Posterior vena cava (tissue), 2 donors: ENCODE results near the gene FUT2. TPM values are rescaled to one million over a fixed set of nuclear protein-coding genes. Genes with fewer than 3 reads are reported as not detected.
A peak's percentile ranks its signal among the peaks of the same experiment; 100 is the strongest.
"Not testable (repeated sequence)": the region's sequence is repeated elsewhere in the genome, so short reads cannot be mapped to it uniquely, and the experiment has no call there.

Source experiments
- DNase-seq: peaks from one replicate; pipeline ENCODE4 v3.0.0-alpha.2; 2020; ENCODE audit warnings: low spot score
- intact Hi-C, 2 donors: fragments of 100-400 bp; cut with DNase I; formaldehyde crosslinking; loops; one replicate each; pipeline versions ENCODE4 v1.14.1 to v1.14.2; 2022 to 2023
- total RNA-seq, 2 donors: library from RNA; stranded (reverse); fragmentation: NEBNext Ultra II Directional; extraction: Animal tissue kit (Norgen Biotek cat#: 25700); gene quantifications; one replicate each; pipeline ENCODE4 v1.2.1, GENCODE V29; 2021
- donor health status: DM: yes; HTN: yes; CAD: no.
- donor health status: DM: yes; HTN: yes; CAD: no.

FUT2 gene
- total RNA-seq, 2 donors from 2014 or later = not detected

DNA sequence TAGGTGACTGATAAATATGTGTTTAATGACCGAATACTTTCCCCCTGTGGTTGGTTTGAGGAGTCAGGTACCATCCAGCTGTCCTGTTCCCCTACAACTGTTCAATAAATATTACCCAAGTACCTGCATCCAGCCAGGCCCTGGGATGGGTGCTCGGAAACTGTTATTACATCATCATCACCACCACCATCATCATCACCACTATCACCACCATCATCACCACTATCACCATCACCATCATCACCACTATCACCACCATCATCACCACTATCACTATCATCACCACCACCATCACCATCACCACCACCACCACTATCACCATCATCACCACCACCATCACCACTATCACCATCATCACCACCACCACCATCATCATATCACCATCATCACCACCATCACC is 27.0 kb upstream of the FUT2 start:
- no peak for DNase-seq
- intact Hi-C loops = no loop called here

DNA sequence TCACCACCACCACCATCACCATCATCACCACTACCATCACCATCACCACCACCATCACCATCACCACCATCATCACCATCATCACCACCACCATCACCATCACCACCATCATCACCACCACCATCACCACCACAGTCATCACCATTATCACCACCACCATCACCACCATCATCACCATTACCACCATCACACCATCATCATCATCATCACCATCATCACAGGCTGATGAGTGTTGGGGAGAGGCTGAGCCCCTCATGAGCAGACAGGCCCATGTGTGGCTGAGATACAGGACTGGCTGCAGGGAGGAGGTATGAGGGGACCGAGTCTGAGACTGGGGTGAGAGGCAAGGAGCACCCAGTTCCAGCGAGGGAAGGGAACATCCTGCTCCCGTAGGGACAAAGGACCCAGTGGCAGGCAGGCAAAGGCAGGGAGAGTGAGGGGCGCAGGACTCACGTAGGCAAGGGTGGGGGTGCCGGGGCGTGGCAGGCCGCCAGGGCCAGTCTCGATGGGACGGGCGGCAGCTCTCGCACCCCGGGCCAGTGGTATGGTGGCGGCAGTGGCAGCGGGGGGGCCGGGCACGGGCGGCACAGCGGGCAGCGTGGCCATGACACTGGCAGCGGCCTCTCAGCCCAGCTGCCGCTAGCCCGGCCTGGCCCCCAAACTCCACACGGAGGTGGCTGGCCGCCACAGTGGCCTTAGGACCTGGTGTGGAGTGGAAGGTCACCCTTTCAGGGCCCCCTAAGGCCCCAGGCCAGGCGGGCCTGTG is 25.7 kb upstream of the FUT2 start:
- DNase-seq = no peak

DNA sequence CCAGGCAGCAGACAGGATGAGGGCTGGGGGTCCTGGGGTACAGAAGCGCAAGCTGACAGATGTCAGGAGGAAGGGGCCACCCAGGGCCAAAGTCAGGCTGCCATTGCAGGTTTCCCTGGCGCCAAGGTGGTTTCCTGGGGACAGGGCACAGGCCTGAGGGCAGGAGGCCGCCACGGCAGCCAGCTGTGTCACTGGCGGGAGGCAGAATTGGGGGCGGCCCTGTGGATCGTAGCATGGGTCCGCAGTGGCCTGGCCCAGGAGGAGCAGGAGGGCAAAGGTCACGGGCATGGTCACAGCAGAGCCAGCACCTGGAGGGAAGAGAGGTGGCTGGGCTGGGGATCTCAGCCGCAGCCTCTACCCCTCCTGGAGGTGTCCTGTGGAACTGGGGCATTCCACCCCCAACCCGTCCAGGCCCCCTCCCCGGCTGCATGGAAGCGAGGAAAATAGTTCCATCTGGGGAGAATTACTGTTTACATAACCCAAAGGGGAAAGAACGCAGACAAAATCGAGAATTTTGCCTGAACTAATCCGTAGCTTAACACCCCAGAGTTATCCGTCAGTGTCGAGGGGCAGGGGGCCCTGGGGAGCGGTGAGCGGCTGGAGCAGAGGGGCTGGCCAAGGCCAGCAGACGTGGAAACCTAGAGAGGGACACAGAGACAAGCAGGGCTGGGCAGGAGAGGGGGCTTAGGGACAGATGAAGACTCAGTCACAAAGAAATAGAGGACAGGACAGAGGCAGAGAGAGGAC is 24.9 kb upstream of the FUT2 start:
- intact Hi-C loops = loop anchor here in 1 of 2 donors (10.0 kb wide), 1 partner anchor 164 kb away; the partner anchor contains the start of gene HSD17B14
- no peak for DNase-seq

More for the DNA sequence above, 25.7 kb upstream of the FUT2 start:
- intact Hi-C loops = loop anchor here in 1 of 2 donors (10.0 kb wide), 1 partner anchor 165 kb away; the partner anchor contains the start of gene HSD17B14

DNA sequence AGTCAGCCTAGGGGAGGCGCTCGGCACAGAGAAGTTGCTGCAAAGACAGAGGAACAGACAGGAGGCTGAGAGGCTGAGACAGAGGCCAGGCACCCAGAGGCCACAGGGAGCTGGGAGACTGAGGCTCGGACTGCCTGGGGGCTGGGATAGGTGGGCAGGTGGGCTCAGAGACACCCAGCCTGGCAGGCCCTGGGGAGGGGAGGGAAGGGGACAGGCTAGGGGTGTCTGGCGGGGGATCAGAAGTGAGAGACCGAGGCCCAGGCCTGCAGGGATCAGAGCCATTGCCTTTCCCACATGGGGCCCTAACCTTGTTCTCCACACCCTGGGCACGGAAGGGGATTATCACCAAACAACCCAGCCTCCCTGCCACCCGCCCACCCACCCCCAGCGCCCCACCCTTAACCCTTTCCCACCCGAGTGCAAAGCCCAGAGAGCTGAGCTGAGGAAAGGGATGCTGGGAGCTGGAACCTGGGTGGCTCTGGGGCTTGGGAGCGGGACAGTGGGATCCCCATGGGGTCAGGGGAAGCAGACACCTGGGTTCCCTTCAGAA is 24.2 kb upstream of the FUT2 start:
- intact Hi-C loops = loop anchor here in 1 of 2 donors (10.0 kb wide), 1 partner anchor 163 kb away; the partner anchor contains the start of gene HSD17B14
- DNase-seq = no peak

GRCh38 chr19:48672994-48673393 is 22.8 kb upstream of the FUT2 start, which contains the start of gene NTN5:
Gene NTN5, minus strand, starts transcription at chr19:48673017. Its CDS starts 2,031 bp downstream, at chr19:48670986.
- intact Hi-C loops = loop anchor here in 1 of 2 donors (10.0 kb wide), 1 partner anchor 162 kb away; the partner anchor contains the start of gene HSD17B14

DNA sequence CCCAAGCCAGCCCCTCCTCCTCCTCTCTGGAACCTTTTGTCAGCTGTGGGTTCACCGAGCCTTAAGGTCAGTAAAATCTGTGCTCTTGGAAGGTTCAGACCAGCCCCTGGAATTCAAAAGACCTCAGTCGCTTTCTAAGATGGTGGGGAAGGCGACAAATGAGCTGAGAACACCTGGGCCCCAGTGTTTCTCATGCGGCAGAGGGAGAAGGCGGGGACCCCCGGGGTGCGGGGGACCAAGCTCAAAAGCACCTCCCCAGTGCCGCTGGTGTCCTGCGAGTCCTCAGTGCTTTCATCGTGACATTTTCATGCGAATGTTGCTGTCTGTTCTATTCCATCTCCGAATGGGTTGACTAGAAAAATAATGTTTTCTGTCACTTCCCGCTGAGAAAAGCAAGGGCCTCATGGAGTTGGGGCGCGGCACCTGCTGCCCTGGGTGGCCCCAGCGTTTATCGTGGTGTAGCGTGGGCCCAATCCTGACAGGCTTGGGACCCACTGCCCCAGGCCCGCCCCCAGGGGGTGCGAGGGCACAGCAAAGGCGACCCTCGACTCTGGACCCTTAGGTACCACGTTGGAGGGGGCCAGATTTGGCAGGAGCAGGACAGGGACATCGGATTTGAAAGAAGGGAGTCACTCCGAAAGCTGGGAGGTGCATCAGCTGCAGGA is 22.2 kb upstream of the FUT2 start:
- DNase-seq = no peak
- intact Hi-C loops = loop anchor here in 1 of 2 donors (10.0 kb wide), 1 partner anchor 161 kb away; the partner anchor contains the start of gene HSD17B14

More at GRCh38 chr19:48672994-48673393, 22.8 kb upstream of the FUT2 start, which contains the start of gene NTN5:
- no peak for DNase-seq

DNA sequence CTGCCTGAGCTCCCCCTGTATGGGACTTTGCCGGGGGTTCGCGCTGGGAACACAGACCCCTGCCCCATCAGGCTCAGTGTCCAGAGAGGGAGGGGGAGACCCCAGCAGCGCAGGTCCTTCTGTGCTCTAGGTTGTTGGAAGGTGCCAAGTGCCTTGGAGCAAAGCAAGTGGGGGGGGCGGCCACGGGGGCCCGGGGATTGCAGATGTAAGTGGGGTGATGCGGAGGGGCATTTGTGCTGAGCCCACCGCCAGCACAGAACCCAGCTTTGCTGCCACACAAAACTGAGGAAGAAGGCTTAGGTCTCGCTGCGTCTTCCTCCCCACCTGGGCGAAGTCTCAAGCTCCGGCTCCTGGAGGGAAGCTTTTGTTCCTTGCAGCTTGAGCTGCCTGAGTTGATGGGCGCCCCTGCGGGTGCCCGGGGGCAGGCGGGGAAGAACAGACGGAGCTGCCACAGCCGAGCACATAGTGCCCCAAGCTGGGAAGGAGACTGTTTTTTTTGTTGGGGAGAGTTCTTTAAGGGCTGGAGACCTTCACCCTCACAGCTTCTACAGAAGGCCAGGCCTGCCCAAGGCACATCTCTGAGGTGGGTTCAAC is 21.5 kb upstream of the FUT2 start:
- intact Hi-C loops = loop anchor here in 1 of 2 donors (10.0 kb wide), 1 partner anchor 160 kb away; the partner anchor contains the start of gene HSD17B14
- no peak for DNase-seq

GRCh38 chr19:48674921-48675824 is 20.6 kb upstream of the FUT2 start:
- DNase-seq = peak; percentile 92
- intact Hi-C loops = loop anchor here in 1 of 2 donors (10.0 kb wide), 1 partner anchor 160 kb away; the partner anchor contains the start of gene HSD17B14

GRCh38 chr19:48676487-48676886 is 19.3 kb upstream of the FUT2 start:
- no peak for DNase-seq
- intact Hi-C loops = loop anchor here in 1 of 2 donors (10.0 kb wide), 1 partner anchor 158 kb away; the partner anchor contains the start of gene HSD17B14

- intact Hi-C loops = loop anchor here in 1 of 2 donors (10.0 kb wide), 1 partner anchor 158 kb away; the partner anchor contains the start of gene HSD17B14
- DNase-seq = no peak
Observed at GRCh38 chr19:48676887-48677286, 18.9 kb upstream of the FUT2 start.

DNA sequence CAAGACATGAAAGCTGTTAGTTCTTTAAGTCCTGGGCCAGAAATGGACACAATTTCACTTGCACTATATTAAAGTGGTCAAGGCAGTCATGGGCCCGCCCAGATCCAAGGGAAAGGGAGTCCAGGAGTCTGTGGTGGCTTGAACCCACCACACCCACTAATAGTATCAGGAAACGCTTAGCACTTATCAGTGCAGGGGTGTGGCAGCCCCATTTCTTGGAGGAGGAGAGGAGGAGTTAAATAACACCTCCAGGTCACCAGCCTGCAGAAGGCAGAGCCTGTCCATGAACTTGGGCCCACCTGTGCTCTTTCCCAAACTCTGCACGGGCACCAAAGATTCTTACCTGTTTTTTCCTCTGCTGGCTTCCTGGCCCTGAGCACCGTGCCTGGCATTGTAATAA is 17.6 kb upstream of the FUT2 start:
- intact Hi-C loops = loop anchor here in 1 of 2 donors (10.0 kb wide), 1 partner anchor 157 kb away; the partner anchor contains the start of gene HSD17B14
- DNase-seq = no peak

- intact Hi-C loops, DNase-seq: not testable (repeated sequence)
Observed at GRCh38 chr19:48680006-48680405, 15.8 kb upstream of the FUT2 start.

DNA sequence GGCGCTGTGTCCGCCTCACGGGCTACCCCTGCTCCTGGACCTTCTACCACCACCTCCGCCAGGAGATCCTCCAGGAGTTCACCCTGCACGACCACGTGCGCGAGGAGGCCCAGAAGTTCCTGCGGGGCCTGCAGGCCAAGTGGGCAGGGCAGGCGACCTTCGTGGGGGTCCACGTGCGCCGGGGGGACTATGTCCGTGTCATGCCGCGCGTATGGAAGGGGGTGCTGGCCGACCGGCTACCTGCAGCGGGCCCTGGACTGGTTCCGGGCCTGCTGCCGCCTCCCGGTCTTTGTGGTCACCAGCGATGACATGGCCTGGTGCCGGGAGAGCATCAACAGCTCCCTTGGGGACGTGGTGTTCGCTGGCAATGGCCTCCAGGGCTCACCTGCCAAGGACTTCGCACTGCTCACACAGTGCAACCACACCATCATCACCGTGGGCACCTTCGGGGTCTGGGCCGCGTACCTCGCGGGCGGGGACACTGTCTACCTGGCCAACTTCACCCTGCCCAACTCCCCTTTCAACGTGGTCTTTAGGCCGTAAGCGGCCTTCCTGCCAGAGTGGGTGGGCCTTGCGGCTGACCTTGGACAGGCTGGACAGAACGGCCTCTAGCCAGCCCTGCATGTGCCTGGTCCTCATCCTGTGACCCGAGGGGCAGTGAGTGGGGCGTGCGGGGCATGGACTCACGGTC is 15.2 kb upstream of the FUT2 start:
- no peak for DNase-seq
- intact Hi-C loops = no loop called here

DNA sequence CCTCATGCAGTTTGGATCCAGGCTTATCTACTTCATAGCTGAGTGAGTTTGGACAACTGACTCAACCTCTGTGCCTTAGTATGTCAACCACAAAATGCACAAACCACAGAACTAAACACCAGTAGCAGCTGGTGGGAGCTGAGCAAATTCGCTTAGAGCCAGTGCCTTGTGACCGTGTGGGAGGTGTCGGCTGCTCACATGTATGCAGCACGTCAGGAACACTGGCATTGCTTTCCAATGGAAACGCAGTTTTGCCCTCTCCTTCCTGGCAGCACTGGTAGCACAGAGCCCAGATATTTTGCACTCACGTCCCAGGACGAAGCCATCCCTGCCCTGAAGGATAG is 14.7 kb upstream of the FUT2 start:
- DNase-seq = no peak
- intact Hi-C loops = no loop called here

DNA sequence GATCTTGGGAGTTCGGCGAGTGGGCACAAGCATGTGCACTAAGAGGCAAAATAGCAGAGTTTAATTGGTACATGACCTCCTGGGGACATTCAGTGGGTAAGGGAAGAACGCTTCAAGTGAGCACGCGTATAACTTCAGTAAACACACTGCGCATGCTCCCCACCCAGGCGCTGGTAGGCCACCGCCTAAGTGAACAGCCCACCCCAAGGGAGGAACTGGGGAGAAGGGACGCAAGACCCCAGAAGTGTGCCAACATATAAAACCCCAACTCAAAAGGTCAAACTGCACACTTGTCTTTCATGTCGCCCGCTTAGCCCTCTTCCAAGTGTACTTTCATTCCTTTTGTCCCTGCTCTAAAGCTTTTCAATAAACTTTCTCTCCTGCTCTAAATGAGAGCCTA is 12.4 kb upstream of the FUT2 start:
- DNase-seq = peak; percentile 86
- intact Hi-C loops = no loop called here

DNA sequence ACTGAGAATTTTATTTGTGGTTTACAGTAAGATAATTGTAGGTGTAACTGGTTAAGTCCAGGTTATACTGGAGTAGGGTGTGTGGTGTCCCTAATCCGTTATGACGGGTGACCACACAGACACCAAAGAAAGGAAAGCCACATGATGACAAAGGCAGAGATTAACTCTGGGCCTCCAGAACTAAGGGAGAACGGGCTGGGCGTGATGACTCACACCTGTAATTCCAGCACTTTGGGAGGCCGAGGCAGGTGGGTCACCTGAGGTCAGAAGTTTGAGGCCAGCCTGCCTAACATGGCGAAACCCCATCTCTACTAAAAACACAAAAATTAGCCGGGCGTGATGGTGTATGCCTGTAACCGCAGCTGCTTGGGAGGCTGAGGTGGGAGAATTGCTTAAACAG is 10.2 kb upstream of the FUT2 start:
- intact Hi-C loops = no loop called here
- no peak for DNase-seq

- no peak for DNase-seq
Observed at GRCh38 chr19:48686088-48686487, 9.7 kb upstream of the FUT2 start.

More at GRCh38 chr19:48686088-48686487, 9.7 kb upstream of the FUT2 start:
- intact Hi-C loops = no loop called here
